HEK293 (cell line): ENCODE results near the gene ARHGAP45.
"Not testable (repeated sequence)": the region's sequence is repeated elsewhere in the genome, so short reads cannot be mapped to it uniquely, and the experiment has no call there.

Experiments used
- GLIS2 ChIP-seq: fragments of 450-650 bp; formaldehyde crosslinking; IDR thresholded peaks from 2 replicates; pipeline ENCODE4 v1.5.1; 2016; ENCODE audit warnings: missing biosample characterization, missing genetic modification characterization
- MZF1 ChIP-seq: fragments of 450-650 bp; formaldehyde crosslinking; IDR thresholded peaks from 2 replicates; pipeline ENCODE4 v1.5.1; 2017; ENCODE audit warnings: missing biosample characterization, missing genetic modification characterization, borderline replicate concordance
- ZBTB20 ChIP-seq: fragments of 450-650 bp; formaldehyde crosslinking; IDR thresholded peaks from 2 replicates; pipeline ENCODE4 v1.5.1; 2016; ENCODE audit warnings: missing biosample characterization, missing genetic modification characterization
- ZNF23 ChIP-seq: fragments of 450-650 bp; formaldehyde crosslinking; IDR thresholded peaks from 2 replicates; pipeline ENCODE4 v1.5.1; 2016; ENCODE audit warnings: missing biosample characterization, missing genetic modification characterization, borderline replicate concordance
- ZNF24 ChIP-seq: fragments of 450-650 bp; formaldehyde crosslinking; IDR thresholded peaks from 2 replicates; pipeline ENCODE4 v1.5.1; 2016; ENCODE audit warnings: missing biosample characterization, missing genetic modification characterization
- TF ChIP-seq, protein P1 (sequence below): fragments of 450-650 bp; formaldehyde crosslinking; IDR thresholded peaks from 2 replicates; pipeline ENCODE4 v1.5.1; 2016; ENCODE audit warnings: missing biosample characterization, missing genetic modification characterization, low read depth
- TF ChIP-seq, protein P2 (sequence below): fragments of 450-650 bp; formaldehyde crosslinking; IDR thresholded peaks from 2 replicates; pipeline ENCODE4 v1.5.1; 2016; ENCODE audit warnings: missing biosample characterization, missing genetic modification characterization
- TF ChIP-seq, protein P3 (sequence below): fragments of 450-650 bp; formaldehyde crosslinking; IDR thresholded peaks from 2 replicates; pipeline ENCODE4 v1.5.1; 2017; ENCODE audit warnings: missing biosample characterization, missing genetic modification characterization
- TF ChIP-seq, protein P4 (sequence below): fragments of 450-650 bp; formaldehyde crosslinking; IDR thresholded peaks from 2 replicates; pipeline ENCODE4 v1.5.1; 2016; ENCODE audit warnings: missing biosample characterization, missing genetic modification characterization
- TF ChIP-seq, protein P5 (sequence below): fragments of 450-650 bp; formaldehyde crosslinking; IDR thresholded peaks from 2 replicates; pipeline ENCODE4 v1.5.1; 2016; ENCODE audit warnings: missing biosample characterization, missing genetic modification characterization
- TF ChIP-seq, protein P6 (sequence below): fragments of 450-650 bp; formaldehyde crosslinking; IDR thresholded peaks from 2 replicates; pipeline ENCODE4 v1.5.1; 2017; ENCODE audit warnings: missing biosample characterization, missing genetic modification characterization

DNA sequence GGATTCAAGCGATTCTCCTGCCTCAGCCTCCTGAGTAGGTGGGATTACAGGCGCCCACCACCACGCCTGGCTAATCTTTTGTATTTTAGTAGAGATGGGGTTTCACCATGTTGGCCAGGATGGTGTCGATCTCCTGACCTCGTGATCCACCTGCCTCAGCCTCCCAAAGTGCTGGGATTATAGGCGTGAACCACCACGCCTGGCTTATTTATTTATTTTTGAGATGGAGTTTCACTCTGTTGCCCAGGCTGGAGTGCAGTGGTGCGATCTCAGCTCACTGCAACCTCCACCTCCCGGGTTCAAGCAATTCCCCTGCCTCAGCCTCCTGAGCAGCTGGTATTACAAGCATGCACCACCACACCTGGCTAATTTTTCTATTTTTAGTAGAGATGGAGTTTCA is 47.8 kb downstream of the ARHGAP45 start:
- TF ChIP-seq, protein P1, sequence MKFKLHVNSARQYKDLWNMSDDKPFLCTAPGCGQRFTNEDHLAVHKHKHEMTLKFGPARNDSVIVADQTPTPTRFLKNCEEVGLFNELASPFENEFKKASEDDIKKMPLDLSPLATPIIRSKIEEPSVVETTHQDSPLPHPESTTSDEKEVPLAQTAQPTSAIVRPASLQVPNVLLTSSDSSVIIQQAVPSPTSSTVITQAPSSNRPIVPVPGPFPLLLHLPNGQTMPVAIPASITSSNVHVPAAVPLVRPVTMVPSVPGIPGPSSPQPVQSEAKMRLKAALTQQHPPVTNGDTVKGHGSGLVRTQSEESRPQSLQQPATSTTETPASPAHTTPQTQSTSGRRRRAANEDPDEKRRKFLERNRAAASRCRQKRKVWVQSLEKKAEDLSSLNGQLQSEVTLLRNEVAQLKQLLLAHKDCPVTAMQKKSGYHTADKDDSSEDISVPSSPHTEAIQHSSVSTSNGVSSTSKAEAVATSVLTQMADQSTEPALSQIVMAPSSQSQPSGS (tag by site-specific recombination) = not testable (repeated sequence)
- TF ChIP-seq ZBTB20; MZF1 (tag by site-specific recombination); ZNF24 (tag by site-specific recombination); ZNF23; GLIS2: not testable (repeated sequence)
- TF ChIP-seq, protein P2, sequence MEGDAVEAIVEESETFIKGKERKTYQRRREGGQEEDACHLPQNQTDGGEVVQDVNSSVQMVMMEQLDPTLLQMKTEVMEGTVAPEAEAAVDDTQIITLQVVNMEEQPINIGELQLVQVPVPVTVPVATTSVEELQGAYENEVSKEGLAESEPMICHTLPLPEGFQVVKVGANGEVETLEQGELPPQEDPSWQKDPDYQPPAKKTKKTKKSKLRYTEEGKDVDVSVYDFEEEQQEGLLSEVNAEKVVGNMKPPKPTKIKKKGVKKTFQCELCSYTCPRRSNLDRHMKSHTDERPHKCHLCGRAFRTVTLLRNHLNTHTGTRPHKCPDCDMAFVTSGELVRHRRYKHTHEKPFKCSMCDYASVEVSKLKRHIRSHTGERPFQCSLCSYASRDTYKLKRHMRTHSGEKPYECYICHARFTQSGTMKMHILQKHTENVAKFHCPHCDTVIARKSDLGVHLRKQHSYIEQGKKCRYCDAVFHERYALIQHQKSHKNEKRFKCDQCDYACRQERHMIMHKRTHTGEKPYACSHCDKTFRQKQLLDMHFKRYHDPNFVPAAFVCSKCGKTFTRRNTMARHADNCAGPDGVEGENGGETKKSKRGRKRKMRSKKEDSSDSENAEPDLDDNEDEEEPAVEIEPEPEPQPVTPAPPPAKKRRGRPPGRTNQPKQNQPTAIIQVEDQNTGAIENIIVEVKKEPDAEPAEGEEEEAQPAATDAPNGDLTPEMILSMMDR (tag by site-specific recombination) = not testable (repeated sequence)
- TF ChIP-seq, protein P3, sequence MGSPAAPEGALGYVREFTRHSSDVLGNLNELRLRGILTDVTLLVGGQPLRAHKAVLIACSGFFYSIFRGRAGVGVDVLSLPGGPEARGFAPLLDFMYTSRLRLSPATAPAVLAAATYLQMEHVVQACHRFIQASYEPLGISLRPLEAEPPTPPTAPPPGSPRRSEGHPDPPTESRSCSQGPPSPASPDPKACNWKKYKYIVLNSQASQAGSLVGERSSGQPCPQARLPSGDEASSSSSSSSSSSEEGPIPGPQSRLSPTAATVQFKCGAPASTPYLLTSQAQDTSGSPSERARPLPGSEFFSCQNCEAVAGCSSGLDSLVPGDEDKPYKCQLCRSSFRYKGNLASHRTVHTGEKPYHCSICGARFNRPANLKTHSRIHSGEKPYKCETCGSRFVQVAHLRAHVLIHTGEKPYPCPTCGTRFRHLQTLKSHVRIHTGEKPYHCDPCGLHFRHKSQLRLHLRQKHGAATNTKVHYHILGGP = not testable (repeated sequence)
- TF ChIP-seq, protein P4, sequence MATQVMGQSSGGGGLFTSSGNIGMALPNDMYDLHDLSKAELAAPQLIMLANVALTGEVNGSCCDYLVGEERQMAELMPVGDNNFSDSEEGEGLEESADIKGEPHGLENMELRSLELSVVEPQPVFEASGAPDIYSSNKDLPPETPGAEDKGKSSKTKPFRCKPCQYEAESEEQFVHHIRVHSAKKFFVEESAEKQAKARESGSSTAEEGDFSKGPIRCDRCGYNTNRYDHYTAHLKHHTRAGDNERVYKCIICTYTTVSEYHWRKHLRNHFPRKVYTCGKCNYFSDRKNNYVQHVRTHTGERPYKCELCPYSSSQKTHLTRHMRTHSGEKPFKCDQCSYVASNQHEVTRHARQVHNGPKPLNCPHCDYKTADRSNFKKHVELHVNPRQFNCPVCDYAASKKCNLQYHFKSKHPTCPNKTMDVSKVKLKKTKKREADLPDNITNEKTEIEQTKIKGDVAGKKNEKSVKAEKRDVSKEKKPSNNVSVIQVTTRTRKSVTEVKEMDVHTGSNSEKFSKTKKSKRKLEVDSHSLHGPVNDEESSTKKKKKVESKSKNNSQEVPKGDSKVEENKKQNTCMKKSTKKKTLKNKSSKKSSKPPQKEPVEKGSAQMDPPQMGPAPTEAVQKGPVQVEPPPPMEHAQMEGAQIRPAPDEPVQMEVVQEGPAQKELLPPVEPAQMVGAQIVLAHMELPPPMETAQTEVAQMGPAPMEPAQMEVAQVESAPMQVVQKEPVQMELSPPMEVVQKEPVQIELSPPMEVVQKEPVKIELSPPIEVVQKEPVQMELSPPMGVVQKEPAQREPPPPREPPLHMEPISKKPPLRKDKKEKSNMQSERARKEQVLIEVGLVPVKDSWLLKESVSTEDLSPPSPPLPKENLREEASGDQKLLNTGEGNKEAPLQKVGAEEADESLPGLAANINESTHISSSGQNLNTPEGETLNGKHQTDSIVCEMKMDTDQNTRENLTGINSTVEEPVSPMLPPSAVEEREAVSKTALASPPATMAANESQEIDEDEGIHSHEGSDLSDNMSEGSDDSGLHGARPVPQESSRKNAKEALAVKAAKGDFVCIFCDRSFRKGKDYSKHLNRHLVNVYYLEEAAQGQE (tag by site-specific recombination) = not testable (repeated sequence)
- TF ChIP-seq, protein P5, sequence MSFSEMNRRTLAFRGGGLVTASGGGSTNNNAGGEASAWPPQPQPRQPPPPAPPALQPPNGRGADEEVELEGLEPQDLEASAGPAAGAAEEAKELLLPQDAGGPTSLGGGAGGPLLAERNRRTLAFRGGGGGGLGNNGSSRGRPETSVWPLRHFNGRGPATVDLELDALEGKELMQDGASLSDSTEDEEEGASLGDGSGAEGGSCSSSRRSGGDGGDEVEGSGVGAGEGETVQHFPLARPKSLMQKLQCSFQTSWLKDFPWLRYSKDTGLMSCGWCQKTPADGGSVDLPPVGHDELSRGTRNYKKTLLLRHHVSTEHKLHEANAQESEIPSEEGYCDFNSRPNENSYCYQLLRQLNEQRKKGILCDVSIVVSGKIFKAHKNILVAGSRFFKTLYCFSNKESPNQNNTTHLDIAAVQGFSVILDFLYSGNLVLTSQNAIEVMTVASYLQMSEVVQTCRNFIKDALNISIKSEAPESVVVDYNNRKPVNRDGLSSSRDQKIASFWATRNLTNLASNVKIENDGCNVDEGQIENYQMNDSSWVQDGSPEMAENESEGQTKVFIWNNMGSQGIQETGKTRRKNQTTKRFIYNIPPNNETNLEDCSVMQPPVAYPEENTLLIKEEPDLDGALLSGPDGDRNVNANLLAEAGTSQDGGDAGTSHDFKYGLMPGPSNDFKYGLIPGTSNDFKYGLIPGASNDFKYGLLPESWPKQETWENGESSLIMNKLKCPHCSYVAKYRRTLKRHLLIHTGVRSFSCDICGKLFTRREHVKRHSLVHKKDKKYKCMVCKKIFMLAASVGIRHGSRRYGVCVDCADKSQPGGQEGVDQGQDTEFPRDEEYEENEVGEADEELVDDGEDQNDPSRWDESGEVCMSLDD (tag by site-specific recombination) = not testable (repeated sequence)
- TF ChIP-seq, protein P6, sequence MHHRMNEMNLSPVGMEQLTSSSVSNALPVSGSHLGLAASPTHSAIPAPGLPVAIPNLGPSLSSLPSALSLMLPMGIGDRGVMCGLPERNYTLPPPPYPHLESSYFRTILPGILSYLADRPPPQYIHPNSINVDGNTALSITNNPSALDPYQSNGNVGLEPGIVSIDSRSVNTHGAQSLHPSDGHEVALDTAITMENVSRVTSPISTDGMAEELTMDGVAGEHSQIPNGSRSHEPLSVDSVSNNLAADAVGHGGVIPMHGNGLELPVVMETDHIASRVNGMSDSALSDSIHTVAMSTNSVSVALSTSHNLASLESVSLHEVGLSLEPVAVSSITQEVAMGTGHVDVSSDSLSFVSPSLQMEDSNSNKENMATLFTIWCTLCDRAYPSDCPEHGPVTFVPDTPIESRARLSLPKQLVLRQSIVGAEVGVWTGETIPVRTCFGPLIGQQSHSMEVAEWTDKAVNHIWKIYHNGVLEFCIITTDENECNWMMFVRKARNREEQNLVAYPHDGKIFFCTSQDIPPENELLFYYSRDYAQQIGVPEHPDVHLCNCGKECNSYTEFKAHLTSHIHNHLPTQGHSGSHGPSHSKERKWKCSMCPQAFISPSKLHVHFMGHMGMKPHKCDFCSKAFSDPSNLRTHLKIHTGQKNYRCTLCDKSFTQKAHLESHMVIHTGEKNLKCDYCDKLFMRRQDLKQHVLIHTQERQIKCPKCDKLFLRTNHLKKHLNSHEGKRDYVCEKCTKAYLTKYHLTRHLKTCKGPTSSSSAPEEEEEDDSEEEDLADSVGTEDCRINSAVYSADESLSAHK (tag by site-specific recombination) = not testable (repeated sequence)
